ENCODE results near the gene DNAAF3. TPM values are rescaled to one million over a fixed set of nuclear protein-coding genes. Genes with fewer than 3 reads are reported as not detected.
A peak's percentile ranks its signal among the peaks of the same experiment; 100 is the strongest.

DNAAF3 gene
- total RNA-seq, 4 donors from 2014 or later: 0.48 to 10.6 (median 3.1) TPM

GRCh38 chr19:55112777-55113569, 53.4 kb downstream of the DNAAF3 start:
- Histone ChIP-seq H3K27me3 (no peaks in the 10 kb centered on the region), H3K36me3 (peaks cover 26% of the 10 kb centered on the region), H3K27ac (peak overlapping the region; percentile 80), H3K4me3 (peak overlapping the region; percentile 12), H3K9me3 (no peaks in the 10 kb centered on the region), H3K4me1 (peaks cover 54% of the 10 kb centered on the region)
- DNase-seq (ENCODE audit: low spot score in 2 of 2): no peak
- TF ChIP-seq POLR2A (IDR thresholded peaks at IDR 0.05) (no peak), POLR2AphosphoS5 (IDR thresholded peaks at IDR 0.05) (no peak), EP300 (IDR thresholded peaks at IDR 0.05) (no peak), CTCF (IDR thresholded peaks at IDR 0.05) (no peak)
- 74% methylated on average over 7 of the region's 23 CpGs for WGBS

- no peak for DNase-seq (ENCODE audit: low spot score in 2 of 2)
- TF ChIP-seq POLR2AphosphoS5 (IDR thresholded peaks at IDR 0.05): no peak
- no peak for TF ChIP-seq CTCF (IDR thresholded peaks at IDR 0.05)
- TF ChIP-seq POLR2A (IDR thresholded peaks at IDR 0.05): no peak
- TF ChIP-seq EP300 (IDR thresholded peaks at IDR 0.05): no peak
- H3K27ac ChIP-seq: peak overlapping the region; percentile 80
- H3K36me3 ChIP-seq: peaks cover 26% of the 10 kb centered on the region
- H3K4me1 ChIP-seq: peaks cover 52% of the 10 kb centered on the region
- 96% methylated on average over 11 of the region's 25 CpGs for WGBS
- H3K9me3 ChIP-seq: no peaks in the 10 kb centered on the region
- no peak overlapping the region for H3K4me3 ChIP-seq
- no peaks in the 10 kb centered on the region for H3K27me3 ChIP-seq
Observed at GRCh38 chr19:55112246-55112776, 54.1 kb downstream of the DNAAF3 start.

- Histone ChIP-seq H3K4me3 (no peak overlapping the region), H3K36me3 (peaks cover 26% of the 10 kb centered on the region), H3K4me1 (peaks cover 49% of the 10 kb centered on the region), H3K27me3 (no peaks in the 10 kb centered on the region), H3K27ac (peak overlapping the region; percentile 80), H3K9me3 (no peaks in the 10 kb centered on the region)
- TF ChIP-seq POLR2A (IDR thresholded peaks at IDR 0.05) (no peak), EP300 (IDR thresholded peaks at IDR 0.05) (no peak), POLR2AphosphoS5 (IDR thresholded peaks at IDR 0.05) (no peak), CTCF (IDR thresholded peaks at IDR 0.05) (no peak)
- WGBS: 77% methylated on average over 21 of the region's 21 CpGs
- DNase-seq (ENCODE audit: low spot score in 2 of 2): no peak
Observed at GRCh38 chr19:55111238-55111831, 55.1 kb downstream of the DNAAF3 start.

GRCh38 chr19:55109527-55110291, 56.7 kb downstream of the DNAAF3 start:
- H3K4me3 ChIP-seq: no peak overlapping the region
- no peaks in the 10 kb centered on the region for H3K27me3 ChIP-seq
- TF ChIP-seq CTCF (IDR thresholded peaks at IDR 0.05) (no peak), POLR2AphosphoS5 (IDR thresholded peaks at IDR 0.05) (no peak), POLR2A (IDR thresholded peaks at IDR 0.05) (no peak), EP300 (IDR thresholded peaks at IDR 0.05) (no peak)
- DNase-seq (ENCODE audit: low spot score in 2 of 2): no peak
- no peaks in the 10 kb centered on the region for H3K9me3 ChIP-seq
- peaks cover 26% of the 10 kb centered on the region for H3K36me3 ChIP-seq
- WGBS: 89% methylated on average over 10 of the region's 20 CpGs
- H3K27ac ChIP-seq: no peak overlapping the region
- H3K4me1 ChIP-seq: peaks cover 33% of the 10 kb centered on the region

Other genes with a start within 250 kb of the DNAAF3 start
- gene NLRP7, start 219.1 kb downstream of the DNAAF3 start, total RNA-seq: not detected
- gene NLRP2, start 200.2 kb downstream of the DNAAF3 start, total RNA-seq: 10 to 100 TPM in 1 of 4 donors, 1 to 10 TPM in 3; 3.5 to 10.2 (median 7.3) TPM
- 1 to 10 TPM in 2 of 4 donors, under 1 TPM in 1, not detected in 1; 0.42 to 2.6 (median 1.7) TPM for gene GP6, start 128.3 kb downstream of the DNAAF3 start, total RNA-seq
- 100 to 1,000 TPM in 2 of 4 donors, 10 to 100 TPM in 2; 70.6 to 225 (median 108) TPM for gene RDH13, start 103.5 kb downstream of the DNAAF3 start, total RNA-seq
- 100 to 1,000 TPM; 243 to 384 (median 304) TPM for gene EPS8L1, start 90.7 kb downstream of the DNAAF3 start, total RNA-seq
- gene PPP1R12C, start 49.0 kb downstream of the DNAAF3 start, total RNA-seq: 100 to 1,000 TPM in 1 of 4 donors, 10 to 100 TPM in 3; 51.7 to 126 (median 78.7) TPM
- 10 to 100 TPM; 13.6 to 46.7 (median 19.6) TPM for gene TNNT1, start 17.4 kb downstream of the DNAAF3 start, total RNA-seq
- 1 to 10 TPM; 1.7 to 4.7 (median 3.2) TPM for gene TNNI3, start 8.9 kb downstream of the DNAAF3 start, total RNA-seq
- 1 to 10 TPM in 3 of 4 donors, not detected in 1; 1.1 to 7.8 (median 6.8) TPM for gene SYT5, start 13.7 kb upstream of the DNAAF3 start, total RNA-seq
- 1 to 10 TPM in 2 of 4 donors, under 1 TPM in 1, not detected in 1; 0.34 to 1.4 (median 1.1) TPM for gene PTPRH, start 42.9 kb upstream of the DNAAF3 start, total RNA-seq
- 1 to 10 TPM; 2.0 to 9.4 (median 4.2) TPM for gene TMEM86B, start 62.1 kb upstream of the DNAAF3 start, total RNA-seq
- 10 to 100 TPM; 49.0 to 56.2 (median 51.3) TPM for gene PPP6R1, start 92.4 kb upstream of the DNAAF3 start, total RNA-seq
- gene HSPBP1, start 113.5 kb upstream of the DNAAF3 start, total RNA-seq: 10 to 100 TPM; 17.9 to 46.7 (median 36.7) TPM
- 1 to 10 TPM in 3 of 4 donors, under 1 TPM in 1; 0.68 to 2.3 (median 1.6) TPM for gene BRSK1, start 117.4 kb upstream of the DNAAF3 start, total RNA-seq
- not detected for gene TMEM150B, start 158.7 kb upstream of the DNAAF3 start, total RNA-seq
- 10 to 100 TPM; 17.3 to 61.8 (median 39.1) TPM for gene KMT5C, start 173.3 kb upstream of the DNAAF3 start, total RNA-seq
- 1 to 10 TPM in 3 of 4 donors, under 1 TPM in 1; 0.47 to 1.9 (median 1.3) TPM for gene COX6B2, start 188.1 kb upstream of the DNAAF3 start, total RNA-seq
- gene GARIN5B, start 196.6 kb upstream of the DNAAF3 start, total RNA-seq: not detected
- 1 to 10 TPM in 3 of 4 donors, under 1 TPM in 1; 0.97 to 1.7 (median 1.2) TPM for gene IL11, start 203.8 kb upstream of the DNAAF3 start, total RNA-seq
- not detected for gene TMEM190, start 210.2 kb upstream of the DNAAF3 start, total RNA-seq
- 10 to 100 TPM in 3 of 4 donors, 1 to 10 TPM in 1; 6.3 to 37.1 (median 29.3) TPM for gene TMEM238, start 217.7 kb upstream of the DNAAF3 start, total RNA-seq
- 100 to 1,000 TPM; 605 to 767 (median 714) TPM for gene RPL28, start 219.3 kb upstream of the DNAAF3 start, total RNA-seq
- 10 to 100 TPM in 2 of 4 donors, 1 to 10 TPM in 2; 7.4 to 17.0 (median 12.2) TPM for gene UBE2S, start 241.2 kb upstream of the DNAAF3 start, total RNA-seq

All from suprapubic skin (tissue), 4 donors.